NOMO-1 treated with DMSO at 0.1 percent for 48 hours (cell line): ENCODE measurements around the gene SPATA13.

Experiments
- DNase-seq: peaks from one replicate; lab custom pipeline; 2025; ENCODE audit not compliant: unreplicated experiment; lab: John Stamatoyannopoulos, UW

SPATA13 gene

GRCh38 chr13:24353736-24354135 lies 193.2 kb downstream of the SPATA13 start:
- no peak for DNase-seq

GRCh38 chr13:24355103-24355502 lies 194.6 kb downstream of the SPATA13 start:
- DNase-seq = no peak

DNA sequence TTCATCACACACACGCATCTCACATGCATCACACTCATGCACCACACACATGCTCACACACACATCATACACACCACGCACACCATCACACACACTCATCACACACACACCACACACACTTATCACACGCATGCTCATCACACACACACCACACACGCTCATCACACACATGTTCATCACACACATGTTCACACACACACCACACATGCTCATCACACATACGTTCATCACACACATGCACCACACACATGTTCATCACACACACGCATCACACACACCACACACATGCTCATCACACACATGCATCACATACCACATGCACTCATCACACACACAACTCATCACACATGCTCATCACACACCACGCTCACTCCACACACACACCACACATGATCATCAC lies 195.8 kb downstream of the SPATA13 start:
- no peak for DNase-seq
